A549 treated with AZD9567 at 1 μM for 4 hours (cell line): Measurements from ENCODE around the gene PELI3. TPM values are rescaled to one million over a fixed set of nuclear protein-coding genes. Genes with fewer than 3 reads are reported as not detected.

Source experiments
- total RNA-seq: library from RNA; stranded (reverse); fragments of 200-300 nt; extraction: Qiagen RNA extraction; gene quantifications from 5 replicates; pipeline ENCODE4 v1.2.3, GENCODE V29; 2022; ENCODE audit not compliant: insufficient read depth

Gene PELI3
- 4.3 to 6.1 TPM (median 5.0 TPM) in 5 replicates for total RNA-seq

GRCh38 chr11:66466225-66467033, at the start of gene PELI3:
TSS of gene PELI3 (plus strand) at chr11:66466905. CDS start at chr11:66468129, 1,224 bp downstream.

GRCh38 chr11:66420671-66421476, 45.8 kb upstream of the PELI3 start, which contains the start of gene NPAS4:
TSS of gene NPAS4 (plus strand) at chr11:66421035. CDS start at chr11:66421180, 145 bp downstream.

GRCh38 chr11:66438504-66439466, 27.9 kb upstream of the PELI3 start, which contains the start of gene MRPL11:
TSS of gene MRPL11 (minus strand) at chr11:66438848. CDS start at chr11:66438754, 94 bp downstream.

GRCh38 chr11:66480117-66480938, 13.6 kb downstream of the PELI3 start, which contains the start of gene DPP3:
TSS of gene DPP3 (plus strand) at chr11:66480434. CDS start at chr11:66482201, 1,767 bp downstream.

GRCh38 chr11:66510271-66510989, 43.7 kb downstream of the PELI3 start, which contains the start of gene BBS1:
TSS of gene BBS1 (plus strand) at chr11:66510635. CDS start at chr11:66510660, 25 bp downstream.

Other genes starting within 250 kb of the PELI3 start
- 40.0 to 50.4 TPM (median 45.9 TPM) in 5 replicates for gene KLC2, start 209.2 kb upstream of the PELI3 start, total RNA-seq
- gene RAB1B, start 198.3 kb upstream of the PELI3 start, total RNA-seq: 130 to 148 TPM (median 140 TPM) in 5 replicates
- 2.3 to 2.6 TPM (median 2.5 TPM) in 4 of 5 replicates, not detected in the other for gene CNIH2, start 188.7 kb upstream of the PELI3 start, total RNA-seq
- 113 to 127 TPM (median 120 TPM) in 5 replicates for gene YIF1A, start 177.8 kb upstream of the PELI3 start, total RNA-seq
- gene TMEM151A, start 175.0 kb upstream of the PELI3 start, total RNA-seq: 2.3 to 3.9 TPM (median 3.9 TPM) in 5 replicates
- 0.05 TPM in 1 of 5 replicates, not detected in the others for gene CD248, start 149.9 kb upstream of the PELI3 start, total RNA-seq
- gene RIN1, start 130.5 kb upstream of the PELI3 start, total RNA-seq: 22.4 to 36.2 TPM (median 33.7 TPM) in 5 replicates
- 66.1 to 97.8 TPM (median 88.3 TPM) in 5 replicates for gene BRMS1, start 121.8 kb upstream of the PELI3 start, total RNA-seq
- gene B4GAT1, start 119.3 kb upstream of the PELI3 start, total RNA-seq: 14.9 to 18.3 TPM (median 16.0 TPM) in 5 replicates
- gene SLC29A2, start 95.1 kb upstream of the PELI3 start, total RNA-seq: 4.1 to 6.8 TPM (median 5.4 TPM) in 5 replicates
- gene NPAS4, start 45.9 kb upstream of the PELI3 start, total RNA-seq: not detected in 5 replicates
- 90.1 to 116 TPM (median 112 TPM) in 5 replicates for gene MRPL11, start 28.1 kb upstream of the PELI3 start, total RNA-seq
- 51.3 to 93.2 TPM (median 55.9 TPM) in 5 replicates for gene DPP3, start 13.5 kb downstream of the PELI3 start, total RNA-seq
- gene BBS1, start 43.7 kb downstream of the PELI3 start, total RNA-seq: 7.5 to 11.6 TPM (median 10.1 TPM) in 5 replicates
- gene ZDHHC24, start 79.1 kb downstream of the PELI3 start, total RNA-seq: 10.1 to 14.3 TPM (median 13.2 TPM) in 5 replicates
- 0.03 TPM in 1 of 5 replicates, not detected in the others for gene ACTN3, start 80.0 kb downstream of the PELI3 start, total RNA-seq
- 32.5 to 37.8 TPM (median 34.1 TPM) in 5 replicates for gene CTSF, start 101.7 kb downstream of the PELI3 start, total RNA-seq
- 0.53 to 0.89 TPM (median 0.64 TPM) in 5 replicates for gene CCDC87, start 126.2 kb downstream of the PELI3 start, total RNA-seq
- 22.3 to 32.8 TPM (median 30.4 TPM) in 5 replicates for gene CCS, start 126.3 kb downstream of the PELI3 start, total RNA-seq
- gene RBM14, start 149.7 kb downstream of the PELI3 start, total RNA-seq: 85.0 to 108 TPM (median 90.7 TPM) in 5 replicates
- 133 to 182 TPM (median 142 TPM) in 5 replicates for gene RBM4, start 171.8 kb downstream of the PELI3 start, total RNA-seq
- 18.8 to 25.4 TPM (median 20.4 TPM) in 5 replicates for gene RBM4B, start 211.0 kb downstream of the PELI3 start, total RNA-seq